ENCODE data around the gene NXPE2. TPM values are rescaled to one million over a fixed set of nuclear protein-coding genes. Genes with fewer than 3 reads are reported as not detected.

The NXPE2 gene
- polyA plus RNA-seq, 1 experiment: 0.04 TPM

DNA sequence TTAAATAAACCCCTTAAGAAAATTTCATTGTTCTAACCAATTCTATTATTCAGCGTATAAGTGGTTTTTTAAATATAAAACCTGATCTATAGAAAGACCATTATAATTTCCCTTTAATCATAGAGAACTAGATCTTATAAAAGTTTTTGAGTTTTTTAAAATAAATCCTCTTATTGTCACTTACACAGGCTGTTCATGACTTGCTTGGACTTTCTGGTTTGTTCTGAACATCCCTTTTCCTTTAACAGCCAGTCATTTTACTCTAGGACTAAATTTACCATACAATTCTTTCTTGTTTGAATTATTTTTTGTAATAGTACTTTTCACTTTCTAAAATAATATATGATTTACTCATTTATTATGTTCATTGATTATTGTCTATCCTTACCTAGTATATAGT, 4.7 kb downstream of the NXPE2 start:
- ChIA-PET POLR2A (no interaction called here), CTCF (no interaction called here)
- Histone ChIP-seq H3K27me3 (ENCODE audit: control insufficient read depth, insufficient read depth, low read length) (no peaks in the 10 kb centered on the region), H3K36me3 (ENCODE audit: control insufficient read depth, insufficient read depth, low read length) (no peaks in the 10 kb centered on the region), H3K4me3 (ENCODE audit: low read depth, low read length) (no peak overlapping the region)
- DNase-seq (ENCODE audit: low read depth): no peak
- TF ChIP-seq, protein P1, sequence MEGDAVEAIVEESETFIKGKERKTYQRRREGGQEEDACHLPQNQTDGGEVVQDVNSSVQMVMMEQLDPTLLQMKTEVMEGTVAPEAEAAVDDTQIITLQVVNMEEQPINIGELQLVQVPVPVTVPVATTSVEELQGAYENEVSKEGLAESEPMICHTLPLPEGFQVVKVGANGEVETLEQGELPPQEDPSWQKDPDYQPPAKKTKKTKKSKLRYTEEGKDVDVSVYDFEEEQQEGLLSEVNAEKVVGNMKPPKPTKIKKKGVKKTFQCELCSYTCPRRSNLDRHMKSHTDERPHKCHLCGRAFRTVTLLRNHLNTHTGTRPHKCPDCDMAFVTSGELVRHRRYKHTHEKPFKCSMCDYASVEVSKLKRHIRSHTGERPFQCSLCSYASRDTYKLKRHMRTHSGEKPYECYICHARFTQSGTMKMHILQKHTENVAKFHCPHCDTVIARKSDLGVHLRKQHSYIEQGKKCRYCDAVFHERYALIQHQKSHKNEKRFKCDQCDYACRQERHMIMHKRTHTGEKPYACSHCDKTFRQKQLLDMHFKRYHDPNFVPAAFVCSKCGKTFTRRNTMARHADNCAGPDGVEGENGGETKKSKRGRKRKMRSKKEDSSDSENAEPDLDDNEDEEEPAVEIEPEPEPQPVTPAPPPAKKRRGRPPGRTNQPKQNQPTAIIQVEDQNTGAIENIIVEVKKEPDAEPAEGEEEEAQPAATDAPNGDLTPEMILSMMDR (IDR thresholded peaks at IDR 0.05; ENCODE audit: insufficient read depth, low read depth, low read length): no peak

DNA sequence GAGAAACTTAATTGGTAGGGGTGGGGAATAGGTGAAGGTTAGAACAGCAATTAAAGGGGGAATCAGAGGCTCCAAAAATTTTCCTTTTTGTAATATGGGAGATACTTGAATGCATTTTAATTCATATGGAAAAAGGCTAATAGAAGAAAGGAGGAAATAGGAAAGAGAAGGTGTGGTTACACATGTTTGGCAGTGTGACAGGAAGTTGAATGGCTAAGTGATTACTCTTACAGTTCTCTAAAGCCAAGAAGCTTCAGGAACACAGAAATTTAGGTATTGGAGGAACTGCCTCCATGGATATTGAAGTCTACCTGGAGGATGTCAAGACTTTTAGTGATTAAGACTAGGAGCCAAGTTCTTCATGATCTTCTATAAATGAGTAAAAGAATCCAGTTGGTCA, 6.3 kb downstream of the NXPE2 start:
- Histone ChIP-seq H3K4me3 (ENCODE audit: low read depth, low read length) (no peak overlapping the region), H3K27me3 (ENCODE audit: control insufficient read depth, insufficient read depth, low read length) (no peaks in the 10 kb centered on the region), H3K36me3 (ENCODE audit: control insufficient read depth, insufficient read depth, low read length) (no peaks in the 10 kb centered on the region)
- no peak for DNase-seq (ENCODE audit: low read depth)
- TF ChIP-seq, protein P1 (IDR thresholded peaks at IDR 0.05; ENCODE audit: insufficient read depth, low read depth, low read length): no peak
- ChIA-PET CTCF (no interaction called here), POLR2A (no interaction called here)

DNA sequence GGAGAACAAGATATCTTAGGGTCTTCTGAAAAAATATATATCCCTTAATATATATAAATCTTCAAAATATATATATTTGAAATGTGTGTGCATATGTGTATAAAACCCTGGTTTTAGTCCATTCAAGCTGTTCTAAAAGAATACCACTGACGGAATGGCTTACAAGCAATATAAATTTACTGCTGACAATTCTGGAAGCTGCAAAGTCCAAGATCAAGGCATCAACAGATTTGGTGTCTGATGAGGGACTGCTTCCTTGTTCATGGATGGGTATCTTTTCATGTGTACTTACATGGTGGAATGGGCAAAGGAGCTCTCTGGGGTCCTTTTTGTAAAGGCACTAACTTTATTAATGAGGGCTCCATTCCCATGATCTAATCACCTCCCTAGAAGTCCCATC, 6.8 kb downstream of the NXPE2 start:
- TF ChIP-seq, protein P1 (IDR thresholded peaks at IDR 0.05; ENCODE audit: insufficient read depth, low read depth, low read length): no peak

DNA sequence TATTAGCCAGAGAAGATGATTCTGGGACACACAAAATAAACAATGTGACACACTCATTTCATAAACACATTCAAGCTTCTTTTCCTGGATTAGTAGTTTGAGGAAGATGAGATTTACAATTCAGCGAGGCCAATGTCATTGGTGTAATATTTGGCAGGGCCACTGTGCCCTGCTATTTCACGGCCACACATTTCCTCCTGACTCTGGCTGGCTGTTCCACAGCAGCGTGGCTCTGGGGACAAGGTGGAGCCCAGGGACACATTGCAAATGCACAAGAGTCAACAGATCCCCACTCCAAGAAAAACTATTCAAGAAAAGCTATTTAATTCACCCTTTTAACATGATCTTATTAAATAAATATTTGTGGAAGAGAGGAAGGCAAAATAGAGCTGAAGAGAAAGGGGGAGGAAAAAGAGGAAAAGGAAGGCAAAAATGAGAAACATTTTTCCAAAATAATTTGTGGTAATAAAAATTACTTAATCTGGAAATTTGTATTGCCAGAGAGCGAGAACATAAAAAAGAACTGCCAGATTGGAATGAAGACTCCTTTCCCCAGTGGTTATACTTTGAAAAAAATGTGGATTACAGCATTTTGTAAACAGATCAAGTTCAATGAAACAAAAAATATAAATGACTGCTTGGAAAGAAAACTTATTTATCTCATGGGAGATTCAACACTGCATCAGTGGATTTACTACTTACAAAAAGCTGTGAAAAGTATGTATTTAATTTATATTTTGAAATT, 27.1 kb downstream of the NXPE2 start:
- Histone ChIP-seq H3K27me3 (ENCODE audit: control insufficient read depth, insufficient read depth, low read length) (no peaks in the 10 kb centered on the region), H3K4me3 (ENCODE audit: low read depth, low read length) (no peak overlapping the region), H3K36me3 (ENCODE audit: control insufficient read depth, insufficient read depth, low read length) (no peaks in the 10 kb centered on the region)
- POLR2A ChIA-PET: no interaction called here
- CTCF ChIA-PET: no interaction called here
- TF ChIP-seq, protein P1 (IDR thresholded peaks at IDR 0.05; ENCODE audit: insufficient read depth, low read depth, low read length): no peak
- no peak for DNase-seq (ENCODE audit: low read depth)

More for the DNA sequence above, 6.8 kb downstream of the NXPE2 start:
- ChIA-PET POLR2A (no interaction called here), CTCF (no interaction called here)
- no peak for DNase-seq (ENCODE audit: low read depth)
- H3K4me3 ChIP-seq (ENCODE audit: low read depth, low read length): no peak overlapping the region
- no peaks in the 10 kb centered on the region for H3K27me3 ChIP-seq (ENCODE audit: control insufficient read depth, insufficient read depth, low read length)
- H3K36me3 ChIP-seq (ENCODE audit: control insufficient read depth, insufficient read depth, low read length): no peaks in the 10 kb centered on the region

DNA sequence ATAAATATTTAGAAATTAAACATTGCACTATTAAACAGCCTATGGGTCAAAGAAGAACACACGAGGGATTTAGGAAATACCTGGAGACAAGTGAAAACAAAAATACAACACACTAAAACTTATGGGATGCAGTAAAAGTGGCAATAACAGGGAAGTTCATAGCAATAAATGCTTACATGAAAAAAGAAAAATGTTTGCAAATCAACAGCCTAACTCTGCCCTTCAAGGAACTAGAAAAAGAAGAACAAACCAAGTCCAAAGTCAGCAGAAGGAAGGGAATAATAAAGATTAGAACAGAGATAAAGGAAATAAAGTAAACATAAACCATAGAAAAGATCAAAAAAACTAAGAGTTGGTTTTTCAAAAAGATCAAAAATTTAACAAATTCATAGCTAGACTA, 31.6 kb downstream of the NXPE2 start:
- no peaks in the 10 kb centered on the region for H3K36me3 ChIP-seq (ENCODE audit: control insufficient read depth, insufficient read depth, low read length)
- no peak for DNase-seq (ENCODE audit: low read depth)
- CTCF ChIA-PET: interaction anchor here (0.6 kb wide), 1 partner anchor 15 kb away, joined by 5 read pairs; no protein-coding TSS in a partner anchor
- no peaks in the 10 kb centered on the region for H3K27me3 ChIP-seq (ENCODE audit: control insufficient read depth, insufficient read depth, low read length)
- TF ChIP-seq, protein P1 (IDR thresholded peaks at IDR 0.05; ENCODE audit: insufficient read depth, low read depth, low read length): no peak
- POLR2A ChIA-PET: no interaction called here
- no peak overlapping the region for H3K4me3 ChIP-seq (ENCODE audit: low read depth, low read length)
